HEK293 (cell line): Measurements from ENCODE around the gene UPK1A.

ENCODE experiments used
- CTCF ChIA-PET: fragments of 350-600 bp; formaldehyde crosslinking; extraction: SDS; loops from one replicate; lab custom pipeline; 2021; ENCODE audit warnings: antibody characterized with exemption; lab: Yijun Ruan, JAX
- POLR2A ChIA-PET: fragments of 300-600 bp; formaldehyde crosslinking; extraction: SDS; loops from one replicate; lab custom pipeline; 2020; ENCODE audit warnings: antibody characterized with exemption, inconsistent platforms; lab: Yijun Ruan, JAX
- H3K27ac ChIP-seq: fragments of 200-500 bp; sonication (Bioruptor generic); 2 replicates; pipeline ENCODE4 v1.5.1; 2014; ENCODE audit warnings: low read depth, low read length, control low read depth, inconsistent platforms; ENCODE audit errors: extremely low read depth
- H3K36me3 ChIP-seq, 2 experiments: fragments of 200-500 bp in 1 of 2; sonication (Bioruptor generic) in 1 of 2; 1 replicate in 1 of 2; 2 replicates in 1 of 2; pipeline ENCODE4 v1.5.1; 2014 to 2017; ENCODE audit warnings: inconsistent platforms in 2 of 2, low read length in 2 of 2; ENCODE audit not compliant: control insufficient read depth in 2 of 2, insufficient read depth in 1 of 2
- H3K4me1 ChIP-seq: fragments of 200-500 bp; sonication (Bioruptor generic); 2 replicates; pipeline ENCODE4 v1.5.1; 2014; ENCODE audit warnings: mild to moderate bottlenecking, low read length, inconsistent platforms; ENCODE audit not compliant: control insufficient read depth, insufficient read depth
- H3K4me3 ChIP-seq: 2 replicates; pipeline ENCODE4 v1.5.1; 2011; ENCODE audit warnings: low read depth, mild to moderate bottlenecking, control low read depth, low read length, moderate library complexity
- H3K9me3 ChIP-seq: fragments of 200-500 bp; sonication (Bioruptor generic); 2 replicates; pipeline ENCODE4 v1.5.1; 2014; ENCODE audit warnings: low read depth, low read length, inconsistent platforms; ENCODE audit not compliant: control insufficient read depth, insufficient read depth
- GLIS2 ChIP-seq: fragments of 450-650 bp; formaldehyde crosslinking; IDR thresholded peaks from 2 replicates; pipeline ENCODE4 v1.5.1; 2016; ENCODE audit warnings: missing biosample characterization, missing genetic modification characterization
- INSM2 ChIP-seq: fragments of 450-650 bp; formaldehyde crosslinking; IDR thresholded peaks from 2 replicates; pipeline ENCODE4 v1.5.1; 2016; ENCODE audit warnings: missing biosample characterization, missing genetic modification characterization
- KLF1 ChIP-seq: fragments of 450-650 bp; formaldehyde crosslinking; IDR thresholded peaks from 2 replicates; pipeline ENCODE4 v1.5.1; 2016; ENCODE audit warnings: missing biosample characterization, missing genetic modification characterization
- KLF9 ChIP-seq: fragments of 450-650 bp; formaldehyde crosslinking; IDR thresholded peaks from 2 replicates; pipeline ENCODE4 v1.5.1; 2016; ENCODE audit warnings: missing biosample characterization, missing genetic modification characterization, low read depth
- REST ChIP-seq: fragments of 450-650 bp; formaldehyde crosslinking; IDR thresholded peaks from 2 replicates; pipeline ENCODE4 v1.5.1; 2016; ENCODE audit warnings: missing biosample characterization, missing genetic modification characterization
- ZBTB7A ChIP-seq: fragments of 450-650 bp; formaldehyde crosslinking; IDR thresholded peaks from 2 replicates; pipeline ENCODE4 v1.5.1; 2016; ENCODE audit warnings: low read depth, missing biosample characterization, missing genetic modification characterization
- ZFP3 ChIP-seq: fragments of 450-650 bp; formaldehyde crosslinking; IDR thresholded peaks from 2 replicates; pipeline ENCODE4 v1.5.1; 2016; ENCODE audit warnings: low read depth, missing biosample characterization, missing genetic modification characterization
- ZNF121 ChIP-seq: fragments of 450-650 bp; formaldehyde crosslinking; IDR thresholded peaks from 2 replicates; pipeline ENCODE4 v1.5.1; 2016; ENCODE audit warnings: missing biosample characterization, missing genetic modification characterization
- ZNF239 ChIP-seq: fragments of 450-650 bp; formaldehyde crosslinking; IDR thresholded peaks from 2 replicates; pipeline ENCODE4 v1.5.1; 2016; ENCODE audit warnings: missing biosample characterization, missing genetic modification characterization
- ZNF362 ChIP-seq: fragments of 450-650 bp; formaldehyde crosslinking; IDR thresholded peaks from 2 replicates; pipeline ENCODE4 v1.5.1; 2016; ENCODE audit warnings: missing biosample characterization, missing genetic modification characterization
- ZNF571 ChIP-seq: fragments of 450-650 bp; formaldehyde crosslinking; IDR thresholded peaks from 2 replicates; pipeline ENCODE4 v1.5.0; 2017; ENCODE audit warnings: missing biosample characterization, missing genetic modification characterization
- ZNF610 ChIP-seq: fragments of 450-650 bp; formaldehyde crosslinking; IDR thresholded peaks from 2 replicates; pipeline ENCODE4 v1.5.1; 2016; ENCODE audit warnings: missing biosample characterization, missing genetic modification characterization, borderline replicate concordance
- ZNF624 ChIP-seq: fragments of 450-650 bp; formaldehyde crosslinking; IDR thresholded peaks from 2 replicates; pipeline ENCODE4 v1.5.1; 2017; ENCODE audit warnings: missing biosample characterization, missing genetic modification characterization
- ZNF660 ChIP-seq: fragments of 450-650 bp; IDR thresholded peaks from 2 replicates; pipeline ENCODE4 v1.5.1; 2018; ENCODE audit warnings: missing biosample characterization, mild to moderate bottlenecking, missing genetic modification characterization
- ZNF670 ChIP-seq: fragments of 450-650 bp; formaldehyde crosslinking; IDR thresholded peaks from 2 replicates; pipeline ENCODE4 v1.5.1; 2016; ENCODE audit warnings: missing biosample characterization, missing genetic modification characterization, low read depth
- ZNF701 ChIP-seq: fragments of 450-650 bp; formaldehyde crosslinking; IDR thresholded peaks from 2 replicates; pipeline ENCODE4 v1.5.1; 2016; ENCODE audit warnings: missing biosample characterization, missing genetic modification characterization
- ZSCAN23 ChIP-seq: fragments of 450-650 bp; formaldehyde crosslinking; IDR thresholded peaks from 2 replicates; pipeline ENCODE4 v1.5.1; 2016; ENCODE audit warnings: missing biosample characterization, missing genetic modification characterization
- TF ChIP-seq, protein P1 (sequence below): fragments of 450-650 bp; formaldehyde crosslinking; IDR thresholded peaks from 2 replicates; pipeline ENCODE4 v1.5.1; 2016; ENCODE audit warnings: missing biosample characterization, missing genetic modification characterization
- TF ChIP-seq, protein P2 (sequence below): fragments of 450-650 bp; formaldehyde crosslinking; IDR thresholded peaks from 2 replicates; pipeline ENCODE4 v1.5.1; 2016; ENCODE audit warnings: missing biosample characterization, missing genetic modification characterization
- TF ChIP-seq, protein P3 (sequence below): fragments of 450-650 bp; formaldehyde crosslinking; IDR thresholded peaks from 2 replicates; pipeline ENCODE4 v1.5.1; 2016; ENCODE audit warnings: missing biosample characterization, missing genetic modification characterization
- TF ChIP-seq, protein P4 (sequence below): fragments of 450-650 bp; formaldehyde crosslinking; IDR thresholded peaks from 2 replicates; pipeline ENCODE4 v1.5.1; 2016; ENCODE audit warnings: missing biosample characterization, missing genetic modification characterization, borderline replicate concordance

The UPK1A gene

DNA sequence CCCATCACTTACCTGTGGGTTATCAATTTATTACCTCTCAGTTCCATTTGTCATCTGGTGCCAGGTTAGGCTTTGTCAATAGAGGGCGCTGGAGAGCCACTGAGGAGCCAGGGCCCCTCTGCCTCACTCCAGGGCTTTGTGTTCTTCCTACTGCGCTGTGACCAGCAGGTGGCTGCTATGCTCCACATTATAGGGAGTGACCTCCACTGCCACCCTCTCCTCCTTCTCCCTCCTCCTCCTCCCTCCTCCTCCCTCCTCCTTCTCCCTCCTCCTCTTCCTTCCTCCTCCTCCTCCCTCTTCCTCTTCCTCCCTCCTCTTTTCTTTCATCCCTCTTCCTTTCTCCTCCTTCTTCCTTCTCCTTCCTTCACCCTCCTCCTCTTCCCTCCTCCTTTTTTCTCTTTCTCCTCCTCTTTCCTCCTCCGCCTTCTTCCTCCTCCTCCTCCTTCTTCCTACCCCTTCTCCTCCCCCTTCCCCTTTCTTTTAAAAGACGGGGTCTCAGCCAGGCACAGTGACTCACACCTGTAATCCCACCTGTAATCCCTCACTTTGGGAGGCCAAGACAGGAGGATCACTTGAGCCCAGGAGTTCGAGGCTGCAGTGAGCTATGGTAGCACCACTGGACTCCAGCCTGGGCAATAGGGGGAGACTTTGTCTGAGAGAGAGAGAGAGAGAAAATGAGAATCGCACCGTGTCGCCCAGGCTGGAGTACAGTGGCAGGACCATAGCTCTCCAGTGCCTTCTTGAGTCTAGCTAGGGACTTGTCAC, 27.7 kb downstream of the UPK1A start:
- no peak overlapping the region for H3K27ac ChIP-seq
- H3K9me3 ChIP-seq = no peaks in the 10 kb centered on the region; the same call in 1 of the 2 replicates
- no peak overlapping the region for H3K4me3 ChIP-seq
- CTCF ChIA-PET = interaction anchor here (0.6 to 10.4 kb wide), 54 partner anchors 8 to 552 kb away, joined by 3 to 119 read pairs (median 5); partner anchors contain the start of genes COX6B1, HSPB6, LIN37 and PROSER3
- no peaks in the 10 kb centered on the region for H3K4me1 ChIP-seq
- POLR2A ChIA-PET = interaction anchor here (0.9 to 1.1 kb wide), 2 partner anchors 9 to 54 kb away, joined by 3 to 4 read pairs; partner anchors contain the start of gene LIN37
- no peaks in the 10 kb centered on the region; a peak in 1 of 3 replicates for H3K36me3 ChIP-seq
- peak; percentile 86; the same call in 1 of the 2 replicates for TF ChIP-seq ZNF239
- TF ChIP-seq ZNF571 = no peak
- peak; percentile 56 for TF ChIP-seq REST (tag by site-specific recombination)
- TF ChIP-seq ZNF610 = peak; percentile 71; the same call in 1 of the 2 replicates
- peak; percentile 75 for TF ChIP-seq KLF9 (tag by site-specific recombination)
- peak; percentile 52; the same call in 1 of the 2 replicates for TF ChIP-seq INSM2
- peak; percentile 70; the same call in 1 of the 2 replicates for TF ChIP-seq ZSCAN23 (tag by site-specific recombination)
- TF ChIP-seq ZNF670 = peak; percentile 76
- TF ChIP-seq ZNF701 (tag by site-specific recombination) = peak; percentile 87; the same call in 1 of the 2 replicates
- TF ChIP-seq GLIS2 (tag by site-specific recombination) = no peak
- no peak for TF ChIP-seq ZNF624 (tag by site-specific recombination)
- TF ChIP-seq ZFP3 (tag by site-specific recombination) = peak; percentile 16; the same call in 1 of the 2 replicates
- TF ChIP-seq, protein P1, sequence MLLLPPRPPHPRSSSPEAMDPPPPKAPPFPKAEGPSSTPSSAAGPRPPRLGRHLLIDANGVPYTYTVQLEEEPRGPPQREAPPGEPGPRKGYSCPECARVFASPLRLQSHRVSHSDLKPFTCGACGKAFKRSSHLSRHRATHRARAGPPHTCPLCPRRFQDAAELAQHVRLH (tag by site-specific recombination) = 0 out of 2 replicates have a peak, but pooled peaks have one; percentile 52
- TF ChIP-seq, protein P2, sequence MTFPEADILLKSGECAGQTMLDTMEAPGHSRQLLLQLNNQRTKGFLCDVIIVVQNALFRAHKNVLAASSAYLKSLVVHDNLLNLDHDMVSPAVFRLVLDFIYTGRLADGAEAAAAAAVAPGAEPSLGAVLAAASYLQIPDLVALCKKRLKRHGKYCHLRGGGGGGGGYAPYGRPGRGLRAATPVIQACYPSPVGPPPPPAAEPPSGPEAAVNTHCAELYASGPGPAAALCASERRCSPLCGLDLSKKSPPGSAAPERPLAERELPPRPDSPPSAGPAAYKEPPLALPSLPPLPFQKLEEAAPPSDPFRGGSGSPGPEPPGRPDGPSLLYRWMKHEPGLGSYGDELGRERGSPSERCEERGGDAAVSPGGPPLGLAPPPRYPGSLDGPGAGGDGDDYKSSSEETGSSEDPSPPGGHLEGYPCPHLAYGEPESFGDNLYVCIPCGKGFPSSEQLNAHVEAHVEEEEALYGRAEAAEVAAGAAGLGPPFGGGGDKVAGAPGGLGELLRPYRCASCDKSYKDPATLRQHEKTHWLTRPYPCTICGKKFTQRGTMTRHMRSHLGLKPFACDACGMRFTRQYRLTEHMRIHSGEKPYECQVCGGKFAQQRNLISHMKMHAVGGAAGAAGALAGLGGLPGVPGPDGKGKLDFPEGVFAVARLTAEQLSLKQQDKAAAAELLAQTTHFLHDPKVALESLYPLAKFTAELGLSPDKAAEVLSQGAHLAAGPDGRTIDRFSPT = peak; percentile 88; the same call in 1 of the 2 replicates
- TF ChIP-seq ZBTB7A = peak; percentile 56; the same call in 1 of the 2 replicates
- TF ChIP-seq KLF1 (tag by site-specific recombination) = peak; percentile 71
- TF ChIP-seq ZNF660 = peak; percentile 99
- TF ChIP-seq ZNF362 (tag by site-specific recombination) = no peak
- TF ChIP-seq, protein P3, sequence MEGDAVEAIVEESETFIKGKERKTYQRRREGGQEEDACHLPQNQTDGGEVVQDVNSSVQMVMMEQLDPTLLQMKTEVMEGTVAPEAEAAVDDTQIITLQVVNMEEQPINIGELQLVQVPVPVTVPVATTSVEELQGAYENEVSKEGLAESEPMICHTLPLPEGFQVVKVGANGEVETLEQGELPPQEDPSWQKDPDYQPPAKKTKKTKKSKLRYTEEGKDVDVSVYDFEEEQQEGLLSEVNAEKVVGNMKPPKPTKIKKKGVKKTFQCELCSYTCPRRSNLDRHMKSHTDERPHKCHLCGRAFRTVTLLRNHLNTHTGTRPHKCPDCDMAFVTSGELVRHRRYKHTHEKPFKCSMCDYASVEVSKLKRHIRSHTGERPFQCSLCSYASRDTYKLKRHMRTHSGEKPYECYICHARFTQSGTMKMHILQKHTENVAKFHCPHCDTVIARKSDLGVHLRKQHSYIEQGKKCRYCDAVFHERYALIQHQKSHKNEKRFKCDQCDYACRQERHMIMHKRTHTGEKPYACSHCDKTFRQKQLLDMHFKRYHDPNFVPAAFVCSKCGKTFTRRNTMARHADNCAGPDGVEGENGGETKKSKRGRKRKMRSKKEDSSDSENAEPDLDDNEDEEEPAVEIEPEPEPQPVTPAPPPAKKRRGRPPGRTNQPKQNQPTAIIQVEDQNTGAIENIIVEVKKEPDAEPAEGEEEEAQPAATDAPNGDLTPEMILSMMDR (tag by site-specific recombination) = peak; percentile 100
- TF ChIP-seq, protein P4, sequence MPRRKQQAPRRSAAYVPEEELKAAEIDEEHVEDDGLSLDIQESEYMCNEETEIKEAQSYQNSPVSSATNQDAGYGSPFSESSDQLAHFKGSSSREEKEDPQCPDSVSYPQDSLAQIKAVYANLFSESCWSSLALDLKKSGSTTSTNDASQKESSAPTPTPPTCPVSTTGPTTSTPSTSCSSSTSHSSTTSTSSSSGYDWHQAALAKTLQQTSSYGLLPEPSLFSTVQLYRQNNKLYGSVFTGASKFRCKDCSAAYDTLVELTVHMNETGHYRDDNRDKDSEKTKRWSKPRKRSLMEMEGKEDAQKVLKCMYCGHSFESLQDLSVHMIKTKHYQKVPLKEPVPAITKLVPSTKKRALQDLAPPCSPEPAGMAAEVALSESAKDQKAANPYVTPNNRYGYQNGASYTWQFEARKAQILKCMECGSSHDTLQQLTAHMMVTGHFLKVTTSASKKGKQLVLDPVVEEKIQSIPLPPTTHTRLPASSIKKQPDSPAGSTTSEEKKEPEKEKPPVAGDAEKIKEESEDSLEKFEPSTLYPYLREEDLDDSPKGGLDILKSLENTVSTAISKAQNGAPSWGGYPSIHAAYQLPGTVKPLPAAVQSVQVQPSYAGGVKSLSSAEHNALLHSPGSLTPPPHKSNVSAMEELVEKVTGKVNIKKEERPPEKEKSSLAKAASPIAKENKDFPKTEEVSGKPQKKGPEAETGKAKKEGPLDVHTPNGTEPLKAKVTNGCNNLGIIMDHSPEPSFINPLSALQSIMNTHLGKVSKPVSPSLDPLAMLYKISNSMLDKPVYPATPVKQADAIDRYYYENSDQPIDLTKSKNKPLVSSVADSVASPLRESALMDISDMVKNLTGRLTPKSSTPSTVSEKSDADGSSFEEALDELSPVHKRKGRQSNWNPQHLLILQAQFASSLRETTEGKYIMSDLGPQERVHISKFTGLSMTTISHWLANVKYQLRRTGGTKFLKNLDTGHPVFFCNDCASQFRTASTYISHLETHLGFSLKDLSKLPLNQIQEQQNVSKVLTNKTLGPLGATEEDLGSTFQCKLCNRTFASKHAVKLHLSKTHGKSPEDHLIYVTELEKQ = peak; percentile 35; the same call in 1 of the 2 replicates
- TF ChIP-seq ZNF121 = 0 out of 2 replicates have a peak, but pooled peaks have one; percentile 8
